Kidney (tissue), 14 donors: Measurements from ENCODE around the gene ACER2. TPM values are rescaled to one million over a fixed set of nuclear protein-coding genes. Genes with fewer than 3 reads are reported as not detected.

Experiments used
- DNase-seq, 5 donors: peaks; one replicate each; pipeline ENCODE4 v3.0.0-alpha.2; 2013 to 2020
- FAIRE-seq: peaks from 2 replicates; lab custom pipeline; 2012; peaks lifted over from hg19 to GRCh38; lab: Jason Lieb, UNC
- H3K27ac ChIP-seq, 2 donors: one replicate each; pipeline ENCODE4 v1.7.0; 2013; ENCODE audit warnings: low read depth in 2 of 2, low read length in 2 of 2, inconsistent platforms in 1 of 2
- H3K27me3 ChIP-seq: one replicate; pipeline ENCODE4 v1.7.1; 2013; ENCODE audit warnings: low read length, inconsistent platforms; ENCODE audit not compliant: control insufficient read depth, insufficient read depth
- H3K36me3 ChIP-seq, 3 donors: one replicate each; pipeline versions ENCODE4 v1.7.0 to v1.7.1; 2013; ENCODE audit warnings: low read length in 3 of 3, control low read depth in 1 of 3, inconsistent platforms in 1 of 3; ENCODE audit not compliant: insufficient read depth in 3 of 3, control insufficient read depth in 2 of 3
- H3K4me1 ChIP-seq, 3 donors: one replicate each; pipeline versions ENCODE4 v1.7.0 to v1.7.1; 2013; ENCODE audit warnings: low read length in 3 of 3, inconsistent platforms in 1 of 3, low read depth in 1 of 3; ENCODE audit not compliant: control insufficient read depth in 2 of 3, insufficient read depth in 2 of 3
- H3K4me3 ChIP-seq, 3 donors: one replicate each; pipeline versions ENCODE4 v1.7.0 to v1.8.1; 2013; ENCODE audit warnings: low read length in 3 of 3, control low read depth in 1 of 3, inconsistent platforms in 1 of 3
- H3K9ac ChIP-seq, 3 donors: one replicate each; pipeline versions ENCODE4 v1.7.0 to v1.7.1; 2013; ENCODE audit warnings: low read length in 3 of 3, control low read depth in 1 of 3, inconsistent platforms in 1 of 3
- H3K9me3 ChIP-seq, 3 donors: one replicate each; pipeline versions ENCODE4 v1.7.0 to v1.7.1; 2013; ENCODE audit warnings: low read length in 3 of 3, control low read depth in 1 of 3, inconsistent platforms in 1 of 3; ENCODE audit not compliant: control insufficient read depth in 2 of 3, insufficient read depth in 1 of 3
- intact Hi-C: fragments of 100-400 bp; cut with DNase I; formaldehyde crosslinking; loops from one replicate; pipeline ENCODE4 v1.11.1; 2022
- polyA plus RNA-seq: library from polyadenylated mRNA; stranded (reverse); fragments of 350-450 nt; fragmentation: Illumina TruSeq; extraction: RNeasy Lipid Tissue Mini Kit (QIAGEN cat#74804); gene quantifications from one replicate; pipeline ENCODE4 v1.2.3, GENCODE V29; 2014; ENCODE audit warnings: low read depth, low replicate concordance; ENCODE audit not compliant: insufficient read depth
- total RNA-seq: library from RNA; stranded (reverse); fragmentation: NEBNext Ultra II Directional; extraction: Animal tissue kit (Norgen Biotek cat#: 25700); gene quantifications from one replicate; pipeline ENCODE4 v1.2.1, GENCODE V29; 2021
- TF ChIP-seq, protein P1 (sequence below): IDR thresholded peaks from 3 replicates; pipeline ENCODE4 v1.5.1; 2012; ENCODE audit warnings: mild to moderate bottlenecking, moderate library complexity, borderline replicate concordance; ENCODE audit not compliant: insufficient read depth; ENCODE audit errors: extremely low read depth
- donor health status: control.
- donor health status: control.
- donor health status: control.
- donor health status: control.
- donor health status: control.
- donor health status: DM: yes; HTN: yes; CAD: no.
- donor health status: Normal renal cell carcinoma (clear cell type).

Gene ACER2
- total and polyA plus RNA-seq, 2 donors from 2014 or later, result 0.28 to 4.2 TPM

GRCh38 chr9:19496321-19497050 lies 87.7 kb downstream of the ACER2 start:
- H3K4me3 ChIP-seq, result no peak overlapping the region
- no peaks in the 10 kb centered on the region for H3K27me3 ChIP-seq
- no peak overlapping the region for H3K9ac ChIP-seq
- intact Hi-C loops, result no loop called here
- no peaks in the 10 kb centered on the region for H3K36me3 ChIP-seq
- DNase-seq (peak in 2 of 5 donors; percentile 67 to 78), FAIRE-seq (no peak)
- no peaks in the 10 kb centered on the region for H3K9me3 ChIP-seq
- H3K4me1 ChIP-seq, result peaks cover 0 to 3% (median 0%) of the 10 kb centered on the region in 3 donors
- TF ChIP-seq, protein P1, sequence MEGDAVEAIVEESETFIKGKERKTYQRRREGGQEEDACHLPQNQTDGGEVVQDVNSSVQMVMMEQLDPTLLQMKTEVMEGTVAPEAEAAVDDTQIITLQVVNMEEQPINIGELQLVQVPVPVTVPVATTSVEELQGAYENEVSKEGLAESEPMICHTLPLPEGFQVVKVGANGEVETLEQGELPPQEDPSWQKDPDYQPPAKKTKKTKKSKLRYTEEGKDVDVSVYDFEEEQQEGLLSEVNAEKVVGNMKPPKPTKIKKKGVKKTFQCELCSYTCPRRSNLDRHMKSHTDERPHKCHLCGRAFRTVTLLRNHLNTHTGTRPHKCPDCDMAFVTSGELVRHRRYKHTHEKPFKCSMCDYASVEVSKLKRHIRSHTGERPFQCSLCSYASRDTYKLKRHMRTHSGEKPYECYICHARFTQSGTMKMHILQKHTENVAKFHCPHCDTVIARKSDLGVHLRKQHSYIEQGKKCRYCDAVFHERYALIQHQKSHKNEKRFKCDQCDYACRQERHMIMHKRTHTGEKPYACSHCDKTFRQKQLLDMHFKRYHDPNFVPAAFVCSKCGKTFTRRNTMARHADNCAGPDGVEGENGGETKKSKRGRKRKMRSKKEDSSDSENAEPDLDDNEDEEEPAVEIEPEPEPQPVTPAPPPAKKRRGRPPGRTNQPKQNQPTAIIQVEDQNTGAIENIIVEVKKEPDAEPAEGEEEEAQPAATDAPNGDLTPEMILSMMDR, result no peak
- H3K27ac ChIP-seq, result no peak overlapping the region

DNA sequence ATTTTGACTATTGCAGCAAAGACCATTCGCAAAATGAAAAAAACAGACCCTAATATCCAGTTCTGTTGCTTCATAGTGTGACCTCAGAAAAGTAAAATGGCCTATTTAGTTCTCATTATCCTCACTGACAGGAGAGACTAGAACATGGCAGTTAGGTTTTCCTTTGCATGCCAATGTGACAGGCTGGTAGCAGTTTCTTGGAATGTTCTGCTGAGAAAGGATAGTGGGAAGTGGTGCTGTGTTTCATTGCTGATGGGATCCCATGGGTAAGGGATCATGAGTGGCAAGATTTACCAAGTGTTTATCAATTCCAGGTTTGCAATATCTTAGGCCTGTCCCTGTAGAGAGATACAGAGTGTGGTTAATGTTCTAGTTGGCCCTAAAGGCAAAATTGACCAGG lies 88.5 kb downstream of the ACER2 start:
- H3K4me1 ChIP-seq, result peaks cover 0 to 3% (median 0%) of the 10 kb centered on the region in 3 donors
- no peak overlapping the region for H3K4me3 ChIP-seq
- no peak overlapping the region for H3K9ac ChIP-seq
- H3K9me3 ChIP-seq, result no peaks in the 10 kb centered on the region
- DNase-seq (peak in 1 of 5 donors; percentile 25), FAIRE-seq (no peak)
- intact Hi-C loops, result no loop called here
- TF ChIP-seq, protein P1, result no peak
- no peaks in the 10 kb centered on the region for H3K36me3 ChIP-seq
- no peaks in the 10 kb centered on the region for H3K27me3 ChIP-seq
- no peak overlapping the region for H3K27ac ChIP-seq

- peaks cover 0 to 3% (median 0%) of the 10 kb centered on the region in 3 donors for H3K4me1 ChIP-seq
- FAIRE-seq, result no peak
These were observed 89.2 kb downstream of the ACER2 start for GRCh38 chr9:19498015-19498414.

More at GRCh38 chr9:19498015-19498414, 89.2 kb downstream of the ACER2 start:
- H3K4me3 ChIP-seq, result no peak overlapping the region
- TF ChIP-seq, protein P1, result no peak
- H3K9ac ChIP-seq, result no peak overlapping the region
- no peaks in the 10 kb centered on the region for H3K27me3 ChIP-seq
- intact Hi-C loops, result no loop called here
- H3K27ac ChIP-seq, result no peak overlapping the region
- no peaks in the 10 kb centered on the region for H3K36me3 ChIP-seq
- no peaks in the 10 kb centered on the region for H3K9me3 ChIP-seq
- no peak for DNase-seq

Other genes with a start within 250 kb of the ACER2 start
- gene DENND4C, start 178.3 kb upstream of the ACER2 start, total RNA-seq, result 59.5 TPM
- gene DENND4C, start 178.3 kb upstream of the ACER2 start, polyA plus RNA-seq, result 6.2 TPM
- 1,928 TPM for gene RPS6, start 28.8 kb upstream of the ACER2 start, total RNA-seq
- gene RPS6, start 28.8 kb upstream of the ACER2 start, polyA plus RNA-seq, result 2,431 TPM